Measurements from ENCODE around the gene SPATS2L.

The SPATS2L gene

GRCh38 chr2:200377355-200378336 is 71.2 kb downstream of the SPATS2L start:
- no peak for DNase-seq (ENCODE audit: low read depth, low spot score)

GRCh38 chr2:200378652-200379290 is 72.3 kb downstream of the SPATS2L start:
- DNase-seq (ENCODE audit: low read depth, low spot score), result no peak

GRCh38 chr2:200379481-200380090 is 73.1 kb downstream of the SPATS2L start:
- DNase-seq (ENCODE audit: low read depth, low spot score), result no peak

- DNase-seq (ENCODE audit: low read depth, low spot score), result no peak
Measured at GRCh38 chr2:200380091-200380561, 73.6 kb downstream of the SPATS2L start.

GRCh38 chr2:200380833-200381542 is 74.5 kb downstream of the SPATS2L start:
- DNase-seq (ENCODE audit: low read depth, low spot score), result no peak

GRCh38 chr2:200382874-200383273 is 76.4 kb downstream of the SPATS2L start:
- DNase-seq (ENCODE audit: low read depth, low spot score), result no peak

GRCh38 chr2:200383380-200384110 is 77.1 kb downstream of the SPATS2L start:
- DNase-seq (ENCODE audit: low read depth, low spot score), result no peak

- no peak for DNase-seq (ENCODE audit: low read depth, low spot score)
Measured at GRCh38 chr2:200385063-200385635, 78.7 kb downstream of the SPATS2L start.

- DNase-seq (ENCODE audit: low read depth, low spot score), result no peak
Measured at GRCh38 chr2:200393191-200393590, 86.7 kb downstream of the SPATS2L start.

GRCh38 chr2:200394045-200394444 is 87.6 kb downstream of the SPATS2L start:
- DNase-seq (ENCODE audit: low read depth, low spot score), result no peak

- DNase-seq (ENCODE audit: low read depth, low spot score), result no peak
Measured at GRCh38 chr2:200396781-200397242, 90.3 kb downstream of the SPATS2L start.

- no peak for DNase-seq (ENCODE audit: low read depth, low spot score)
Measured at GRCh38 chr2:200397785-200398184, 91.3 kb downstream of the SPATS2L start.

- no peak for DNase-seq (ENCODE audit: low read depth, low spot score)
Measured at GRCh38 chr2:200399046-200399445, 92.6 kb downstream of the SPATS2L start.

- DNase-seq (ENCODE audit: low read depth, low spot score), result no peak
Measured at GRCh38 chr2:200399636-200400035, 93.1 kb downstream of the SPATS2L start.

- DNase-seq (ENCODE audit: low read depth, low spot score), result no peak
Measured at GRCh38 chr2:200403814-200404213, 97.3 kb downstream of the SPATS2L start.

GRCh38 chr2:200404615-200405014 is 98.1 kb downstream of the SPATS2L start:
- DNase-seq (ENCODE audit: low read depth, low spot score), result no peak

- no peak for DNase-seq (ENCODE audit: low read depth, low spot score)
Measured at GRCh38 chr2:200405599-200406298, 99.3 kb downstream of the SPATS2L start.

GRCh38 chr2:200406379-200406778 is 99.9 kb downstream of the SPATS2L start:
- DNase-seq (ENCODE audit: low read depth, low spot score), result no peak

GRCh38 chr2:200408428-200409316 is 102.2 kb downstream of the SPATS2L start:
- no peak for DNase-seq (ENCODE audit: low read depth, low spot score)
